ENCODE results near the gene GPR132. TPM values are rescaled to one million over a fixed set of nuclear protein-coding genes. Genes with fewer than 3 reads are reported as not detected.

The GPR132 gene
- total and polyA plus RNA-seq, 10 donors: 5.0 to 33.7 (median 21.5) TPM

DNA sequence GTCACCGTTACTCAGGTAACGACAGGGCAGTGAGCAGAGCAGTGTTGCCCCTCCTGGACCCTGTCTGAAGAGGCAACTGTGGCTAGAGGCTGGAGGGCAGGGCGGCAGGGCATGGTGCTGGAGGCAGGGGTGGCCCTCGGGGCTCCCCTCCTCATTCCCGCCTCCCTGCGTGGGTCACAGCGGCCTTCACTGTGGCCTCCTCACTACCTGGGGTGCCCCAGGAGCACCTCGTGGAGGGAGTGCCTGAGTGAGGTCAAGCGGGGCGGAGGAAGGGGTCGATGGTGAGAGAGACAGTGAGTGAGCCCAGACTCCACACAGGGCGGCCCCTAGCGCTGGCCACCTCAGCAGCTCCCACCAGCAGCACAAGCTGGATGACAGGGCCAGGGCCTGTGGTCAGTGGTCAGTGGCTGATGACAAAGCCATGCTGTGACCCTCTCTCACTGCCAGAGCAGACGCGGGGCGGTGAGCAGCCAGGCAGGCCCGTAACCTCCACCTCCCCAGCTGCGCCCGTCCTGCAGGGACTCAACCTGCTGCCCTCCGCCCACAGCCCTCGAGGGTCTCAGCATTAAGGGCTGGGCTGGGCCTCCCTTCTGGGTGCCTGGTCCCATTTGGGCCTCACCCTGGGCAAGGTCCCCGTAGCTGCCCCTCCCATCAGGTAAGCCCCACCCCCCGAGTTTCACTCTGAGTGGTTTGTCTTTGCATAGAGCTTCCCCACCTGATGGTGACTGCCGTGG is 17.8 kb downstream of the GPR132 start:
- WGBS, 5 donors: 84 to 91% (median 86%) methylated on average over 18 to 24 of the region's 24 CpGs
- DNase-seq: peak; percentile 80
- TF ChIP-seq POLR2A (IDR thresholded peaks at IDR 0.05) (no peak), POLR2AphosphoS5 (IDR thresholded peaks at IDR 0.05) (peak in 2 of 3 donors; percentile 22 to 67)
- TF ChIP-seq, protein P1, sequence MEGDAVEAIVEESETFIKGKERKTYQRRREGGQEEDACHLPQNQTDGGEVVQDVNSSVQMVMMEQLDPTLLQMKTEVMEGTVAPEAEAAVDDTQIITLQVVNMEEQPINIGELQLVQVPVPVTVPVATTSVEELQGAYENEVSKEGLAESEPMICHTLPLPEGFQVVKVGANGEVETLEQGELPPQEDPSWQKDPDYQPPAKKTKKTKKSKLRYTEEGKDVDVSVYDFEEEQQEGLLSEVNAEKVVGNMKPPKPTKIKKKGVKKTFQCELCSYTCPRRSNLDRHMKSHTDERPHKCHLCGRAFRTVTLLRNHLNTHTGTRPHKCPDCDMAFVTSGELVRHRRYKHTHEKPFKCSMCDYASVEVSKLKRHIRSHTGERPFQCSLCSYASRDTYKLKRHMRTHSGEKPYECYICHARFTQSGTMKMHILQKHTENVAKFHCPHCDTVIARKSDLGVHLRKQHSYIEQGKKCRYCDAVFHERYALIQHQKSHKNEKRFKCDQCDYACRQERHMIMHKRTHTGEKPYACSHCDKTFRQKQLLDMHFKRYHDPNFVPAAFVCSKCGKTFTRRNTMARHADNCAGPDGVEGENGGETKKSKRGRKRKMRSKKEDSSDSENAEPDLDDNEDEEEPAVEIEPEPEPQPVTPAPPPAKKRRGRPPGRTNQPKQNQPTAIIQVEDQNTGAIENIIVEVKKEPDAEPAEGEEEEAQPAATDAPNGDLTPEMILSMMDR (IDR thresholded peaks at IDR 0.05 in 8 of 11, conservative IDR thresholded peaks at IDR 0.05 in 3 of 11): no peak

DNA sequence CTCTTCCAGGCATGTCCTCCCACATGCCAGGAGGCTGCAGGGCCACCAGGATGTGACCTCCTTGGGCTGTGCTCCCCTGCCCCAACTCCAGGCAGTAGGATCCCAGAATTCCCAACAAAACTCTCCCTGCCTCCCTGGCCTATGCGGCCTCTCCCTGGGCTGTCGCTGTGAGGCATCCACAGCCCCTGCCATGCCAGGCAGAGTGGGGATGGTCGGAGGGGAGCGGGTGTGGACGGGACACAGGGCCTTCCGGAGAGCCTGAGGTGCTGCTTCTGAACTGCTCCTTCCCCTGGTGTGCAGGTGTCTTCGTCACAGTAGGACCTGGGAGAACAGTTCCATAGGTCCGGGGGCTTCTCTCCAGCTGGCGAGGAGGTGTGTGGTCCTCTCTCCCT is 18.3 kb downstream of the GPR132 start:
- peaks cover 0 to 52% (median 30%) of the 10 kb centered on the region in 6 donors for H3K36me3 ChIP-seq
- peaks cover 5 to 42% (median 12%) of the 10 kb centered on the region in 6 donors for H3K4me1 ChIP-seq
- TF ChIP-seq, protein P1 (IDR thresholded peaks at IDR 0.05 in 8 of 11, conservative IDR thresholded peaks at IDR 0.05 in 3 of 11): no peak
- TF ChIP-seq POLR2AphosphoS5 (IDR thresholded peaks at IDR 0.05): peak in 2 of 3 donors; percentile 35 to 45
- no peak for TF ChIP-seq POLR2A (IDR thresholded peaks at IDR 0.05)
- H3K27me3 ChIP-seq (replicated peaks in 1 of 7): peaks cover 0 to 5% (median 0%) of the 10 kb centered on the region in 7 donors
- 90 to 98% (median 95%) methylated on average over 9 of the region's 9 CpGs for WGBS, 5 donors
- intact Hi-C loops (cut with DNase I; ENCODE audit: low total_unique reads): no loop called here
- no peak overlapping the region for H3K27ac ChIP-seq
- H3K4me3 ChIP-seq: no peak overlapping the region
- DNase-seq: peak; percentile 80
- no peaks in the 10 kb centered on the region for H3K9me3 ChIP-seq

More for the DNA sequence above, 17.8 kb downstream of the GPR132 start:
- Histone ChIP-seq H3K4me1 (peaks cover 5 to 42% (median 12%) of the 10 kb centered on the region in 6 donors), H3K27me3 (replicated peaks in 1 of 7) (peaks cover 0 to 5% (median 0%) of the 10 kb centered on the region in 7 donors), H3K36me3 (peaks cover 0 to 57% (median 35%) of the 10 kb centered on the region in 6 donors), H3K27ac (no peak overlapping the region), H3K4me3 (no peak overlapping the region), H3K9me3 (no peaks in the 10 kb centered on the region)
- intact Hi-C loops (cut with DNase I; ENCODE audit: low total_unique reads): no loop called here

DNA sequence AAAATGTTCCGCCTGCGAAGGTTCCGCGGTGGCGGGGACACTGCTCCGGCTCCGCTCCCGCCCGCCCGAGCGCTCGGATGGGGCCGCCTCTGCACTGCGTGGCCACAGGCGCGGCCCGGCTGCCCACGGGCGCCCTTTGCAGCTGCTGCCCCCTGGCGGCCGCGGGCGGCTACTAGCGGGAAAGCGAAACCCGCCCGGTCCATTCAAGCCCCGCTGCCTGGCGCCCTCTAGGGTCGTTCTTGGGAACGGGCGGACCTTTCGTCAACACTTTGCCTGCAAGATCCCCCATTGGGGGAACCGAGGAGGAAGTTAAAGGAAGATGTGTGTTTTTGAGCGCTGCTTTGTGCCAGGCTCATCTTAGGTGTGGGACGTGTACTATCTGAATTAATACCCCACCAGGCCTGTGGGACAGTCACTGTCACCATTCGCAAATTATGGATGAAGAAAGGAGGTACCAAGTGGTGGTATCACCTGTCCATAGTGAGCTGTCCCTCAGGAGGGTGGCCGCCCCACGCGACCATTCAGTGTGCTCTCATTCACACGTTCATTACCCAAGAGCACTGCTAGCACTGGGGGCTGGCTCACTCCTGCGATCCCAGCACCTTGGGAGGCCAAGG is 19.4 kb downstream of the GPR132 start:
- WGBS, 5 donors: 5 to 9% (median 6%) methylated on average over 41 to 42 of the region's 42 CpGs
- Histone ChIP-seq H3K27me3 (replicated peaks in 1 of 7) (peaks cover 0 to 5% (median 0%) of the 10 kb centered on the region in 7 donors), H3K4me3 (peak overlapping the region in 2 of 8 donors; percentile 16 to 41), H3K27ac (peak overlapping the region in 3 of 8 donors; percentile 19 to 60 (median 35)), H3K9me3 (no peaks in the 10 kb centered on the region), H3K4me1 (peaks cover 5 to 41% (median 12%) of the 10 kb centered on the region in 6 donors), H3K36me3 (peaks cover 0 to 41% (median 19%) of the 10 kb centered on the region in 6 donors)
- TF ChIP-seq POLR2AphosphoS5 (IDR thresholded peaks at IDR 0.05) (peak; percentile 80 to 91 (median 87)), POLR2A (IDR thresholded peaks at IDR 0.05) (no peak)
- TF ChIP-seq, protein P1 (IDR thresholded peaks at IDR 0.05 in 8 of 11, conservative IDR thresholded peaks at IDR 0.05 in 3 of 11): peak; percentile 98 to 100 (median 100)
- intact Hi-C loops (cut with DNase I; ENCODE audit: low total_unique reads): loop anchor here (2.0 kb wide), 1 partner anchor 69 kb away; no protein-coding TSS in a partner anchor
- peak; percentile 99 for DNase-seq

DNA sequence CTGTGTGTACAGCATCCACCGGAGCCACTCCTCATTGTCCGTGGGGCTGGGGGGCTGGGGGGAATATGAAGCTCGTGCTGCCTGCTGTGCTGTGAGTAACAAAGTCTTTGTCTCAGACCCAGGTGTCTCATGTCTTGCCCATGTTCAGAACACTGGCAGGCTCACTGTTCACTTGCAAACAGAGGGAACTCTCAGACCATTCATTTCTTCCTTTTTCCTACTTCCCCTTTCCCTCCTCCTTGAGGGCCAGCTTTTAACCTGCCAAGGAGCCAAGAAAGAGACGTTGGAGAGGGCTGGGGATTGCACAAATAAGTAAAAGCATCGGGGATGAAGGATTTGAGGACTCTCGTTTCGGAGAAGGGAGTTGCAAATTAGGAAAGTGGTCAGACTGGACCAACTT is 21.6 kb downstream of the GPR132 start:
- DNase-seq: no peak
- WGBS, 5 donors: 57 to 72% (median 66%) methylated on average over 7 of the region's 7 CpGs

More for the DNA sequence above, 21.6 kb downstream of the GPR132 start:
- TF ChIP-seq POLR2AphosphoS5 (IDR thresholded peaks at IDR 0.05) (no peak), POLR2A (IDR thresholded peaks at IDR 0.05) (no peak)
- peaks cover 0 to 19% (median under 1%) of the 10 kb centered on the region in 6 donors for H3K36me3 ChIP-seq
- peaks cover 5 to 33% (median 12%) of the 10 kb centered on the region in 6 donors for H3K4me1 ChIP-seq
- intact Hi-C loops (cut with DNase I; ENCODE audit: low total_unique reads): loop anchor here (2.0 kb wide), 1 partner anchor 67 kb away; no protein-coding TSS in a partner anchor
- no peaks in the 10 kb centered on the region for H3K9me3 ChIP-seq
- no peak overlapping the region for H3K27ac ChIP-seq
- no peak overlapping the region for H3K4me3 ChIP-seq
- peaks cover 0 to 5% (median 0%) of the 10 kb centered on the region in 7 donors for H3K27me3 ChIP-seq (replicated peaks in 1 of 7)
